Activated CD8-positive, alpha-beta memory T cell treated with anti-CD3 and anti-CD28 coated beads for 4 hours (primary cell): ENCODE results near the gene RASA2.
"Not testable (repeated sequence)": the region's sequence is repeated elsewhere in the genome, so short reads cannot be mapped to it uniquely, and the experiment has no call there.

ENCODE experiments used
- DNase-seq, 2 donors: peaks; one replicate each; pipeline ENCODE4 v3.0.0-alpha.2; 2020; ENCODE audit warnings: low read depth in 2 of 2

The RASA2 gene

GRCh38 chr3:141575879-141576743 is 89.3 kb downstream of the RASA2 start:
- DNase-seq: no peak

GRCh38 chr3:141576744-141577052 is 89.9 kb downstream of the RASA2 start:
- no peak for DNase-seq

- DNase-seq: no peak
Measured at GRCh38 chr3:141578202-141578973, 91.6 kb downstream of the RASA2 start.

GRCh38 chr3:141594357-141594756 is 107.5 kb downstream of the RASA2 start:
- no peak for DNase-seq

GRCh38 chr3:141597931-141598330 is 111.1 kb downstream of the RASA2 start:
- DNase-seq: no peak

- no peak for DNase-seq
Measured at GRCh38 chr3:141600331-141600730, 113.5 kb downstream of the RASA2 start.

GRCh38 chr3:141602706-141603105 is 115.9 kb downstream of the RASA2 start:
- no peak for DNase-seq

GRCh38 chr3:141603473-141604035 is 116.7 kb downstream of the RASA2 start:
- no peak for DNase-seq

GRCh38 chr3:141605883-141606282 is 119.1 kb downstream of the RASA2 start:
- DNase-seq: no peak

GRCh38 chr3:141608438-141608837 is 121.6 kb downstream of the RASA2 start:
- DNase-seq: no peak

GRCh38 chr3:141610939-141611338 is 124.1 kb downstream of the RASA2 start:
- DNase-seq: no peak

GRCh38 chr3:141618103-141618910 is 131.5 kb downstream of the RASA2 start:
- no peak for DNase-seq

- no peak for DNase-seq
Measured at GRCh38 chr3:141618938-141619337, 132.1 kb downstream of the RASA2 start.

- DNase-seq: no peak
Measured at GRCh38 chr3:141619450-141619849, 132.6 kb downstream of the RASA2 start.

GRCh38 chr3:141623691-141624090 is 136.9 kb downstream of the RASA2 start:
- DNase-seq: no peak

- no peak for DNase-seq
Measured at GRCh38 chr3:141625506-141625905, 138.7 kb downstream of the RASA2 start.

GRCh38 chr3:141628334-141628733 is 141.5 kb downstream of the RASA2 start:
- DNase-seq: not testable (repeated sequence)

GRCh38 chr3:141628868-141629441 is 142.1 kb downstream of the RASA2 start:
- not testable (repeated sequence) for DNase-seq

GRCh38 chr3:141629976-141630375 is 143.1 kb downstream of the RASA2 start:
- DNase-seq: no peak

GRCh38 chr3:141632779-141633374 is 146.1 kb downstream of the RASA2 start:
- no peak for DNase-seq

- no peak for DNase-seq
Measured at GRCh38 chr3:141642215-141642614, 155.4 kb downstream of the RASA2 start.
